ENCODE data around the gene THRB.
"Not testable (repeated sequence)": the region's sequence is repeated elsewhere in the genome, so short reads cannot be mapped to it uniquely, and the experiment has no call there.

THRB gene

DNA sequence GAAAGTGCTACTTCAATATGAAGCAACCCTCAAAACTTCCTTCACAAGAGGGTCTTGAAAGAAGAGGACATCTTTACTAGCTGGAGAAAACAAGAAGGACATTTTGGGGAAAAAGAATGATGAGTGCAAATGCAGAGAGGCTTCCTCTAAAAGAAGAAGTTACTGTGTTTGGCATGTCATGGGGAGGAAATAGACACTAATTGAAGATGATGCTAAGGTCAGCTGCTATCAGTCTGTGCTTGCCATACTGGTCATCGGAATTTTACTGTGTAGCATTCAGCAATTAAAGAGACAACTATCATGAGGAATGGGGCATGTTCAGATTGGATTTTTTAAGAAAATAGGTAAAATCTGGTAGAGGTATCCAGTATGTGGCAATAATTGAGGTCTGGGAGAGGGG lies 60.0 kb downstream of the THRB start:
- H3K27me3 ChIP-seq (ENCODE audit: control insufficient read depth, insufficient read depth, low read length) = no peaks in the 10 kb centered on the region
- H2AFZ ChIP-seq = no peak overlapping the region
- H3K4me1 ChIP-seq = no peaks in the 10 kb centered on the region
- no peaks in the 10 kb centered on the region for H3K9me3 ChIP-seq (ENCODE audit: control insufficient read depth, low read length)
- no peak overlapping the region for H3K9ac ChIP-seq
- H3K4me2 ChIP-seq (ENCODE audit: low read length) = no peak overlapping the region
- no peaks in the 10 kb centered on the region for H3K79me2 ChIP-seq
- H3K36me3 ChIP-seq (ENCODE audit: control insufficient read depth, insufficient read depth, low read length) = no peaks in the 10 kb centered on the region
- TF ChIP-seq CTCF (IDR thresholded peaks at IDR 0.05) = no peak
- H3K27ac ChIP-seq = no peak overlapping the region
- H3K4me3 ChIP-seq (ENCODE audit: low read depth, low read length) = no peak overlapping the region

DNA sequence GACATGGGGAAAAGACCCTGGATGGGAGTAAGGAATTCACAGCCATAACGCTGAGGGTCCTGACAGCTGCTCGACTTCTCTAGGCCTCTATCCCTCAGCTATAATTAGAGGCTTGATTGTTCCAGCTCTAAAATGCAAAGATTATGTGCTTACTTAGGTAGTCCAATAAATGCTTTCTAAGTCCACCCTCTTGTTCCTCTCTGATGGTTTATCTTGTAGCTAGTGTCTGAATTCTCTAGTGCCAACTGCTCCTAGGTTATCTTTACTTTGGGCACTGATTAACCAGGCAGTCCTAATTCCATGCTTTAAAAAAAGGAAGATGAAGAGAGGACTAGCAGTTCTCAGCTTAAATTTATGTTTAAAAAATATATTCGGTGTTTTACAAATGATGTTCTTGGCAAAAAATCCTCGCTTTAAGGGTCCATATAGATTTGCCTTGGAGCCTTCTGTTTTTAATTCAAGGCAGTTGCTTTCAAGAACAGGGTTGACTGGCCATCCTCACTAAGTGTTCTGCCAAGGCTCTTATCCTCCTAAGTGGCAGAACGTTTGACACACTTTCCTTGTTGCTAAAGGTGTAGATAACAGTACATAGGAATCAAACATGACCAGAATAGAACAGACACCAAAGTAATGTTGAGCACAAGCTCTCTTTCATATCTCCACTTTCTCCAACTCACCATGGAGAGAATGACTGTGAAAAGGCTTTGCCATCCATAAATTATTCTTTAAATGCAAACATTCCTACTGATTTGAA lies 60.6 kb downstream of the THRB start:
- Histone ChIP-seq H3K9me3 (ENCODE audit: control insufficient read depth, low read length) (no peaks in the 10 kb centered on the region), H2AFZ (no peak overlapping the region), H3K79me2 (no peaks in the 10 kb centered on the region), H3K27ac (no peak overlapping the region), H3K27me3 (ENCODE audit: control insufficient read depth, insufficient read depth, low read length) (no peaks in the 10 kb centered on the region), H3K4me2 (ENCODE audit: low read length) (no peak overlapping the region), H3K9ac (no peak overlapping the region), H3K4me1 (no peaks in the 10 kb centered on the region), H3K36me3 (ENCODE audit: control insufficient read depth, insufficient read depth, low read length) (no peaks in the 10 kb centered on the region), H3K4me3 (ENCODE audit: low read depth, low read length) (no peak overlapping the region)
- no peak for TF ChIP-seq CTCF (IDR thresholded peaks at IDR 0.05)

GRCh38 chr3:24432989-24433388 lies 61.7 kb downstream of the THRB start:
- H2AFZ ChIP-seq = no peak overlapping the region
- H3K79me2 ChIP-seq = no peaks in the 10 kb centered on the region
- H3K27me3 ChIP-seq (ENCODE audit: control insufficient read depth, insufficient read depth, low read length) = no peaks in the 10 kb centered on the region
- no peak overlapping the region for H3K9ac ChIP-seq
- no peak overlapping the region for H3K27ac ChIP-seq
- H3K9me3 ChIP-seq (ENCODE audit: control insufficient read depth, low read length) = no peaks in the 10 kb centered on the region
- TF ChIP-seq CTCF (IDR thresholded peaks at IDR 0.05) = no peak
- H3K4me1 ChIP-seq = peaks cover 3% of the 10 kb centered on the region
- H3K4me3 ChIP-seq (ENCODE audit: low read depth, low read length) = no peak overlapping the region
- H3K4me2 ChIP-seq (ENCODE audit: low read length) = no peak overlapping the region
- H3K36me3 ChIP-seq (ENCODE audit: control insufficient read depth, insufficient read depth, low read length) = no peaks in the 10 kb centered on the region

DNA sequence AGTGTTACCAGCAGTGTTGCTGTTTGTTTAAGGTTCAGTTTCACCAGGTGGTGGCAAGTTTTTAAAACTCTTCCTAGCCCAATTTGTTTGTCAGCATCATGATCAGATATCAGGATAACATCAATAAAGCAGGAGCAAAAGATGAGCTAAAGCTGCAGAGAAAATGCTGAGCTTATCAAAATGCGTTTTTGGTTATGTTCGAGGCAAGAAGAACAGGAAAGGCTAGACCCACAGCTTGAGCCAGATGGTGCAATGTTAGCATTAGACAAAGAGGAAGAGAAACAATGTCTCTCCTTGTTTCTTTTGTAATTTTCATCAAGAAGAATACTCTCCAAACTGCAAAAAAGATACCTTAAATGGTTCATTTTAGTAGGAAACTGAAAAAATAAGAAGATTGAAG lies 66.2 kb downstream of the THRB start:
- Histone ChIP-seq H3K4me1 (peaks cover 3% of the 10 kb centered on the region), H3K27ac (no peak overlapping the region), H3K27me3 (ENCODE audit: control insufficient read depth, insufficient read depth, low read length) (no peaks in the 10 kb centered on the region), H3K9ac (no peak overlapping the region), H3K4me2 (ENCODE audit: low read length) (no peak overlapping the region), H2AFZ (no peak overlapping the region), H3K36me3 (ENCODE audit: control insufficient read depth, insufficient read depth, low read length) (no peaks in the 10 kb centered on the region), H3K79me2 (no peaks in the 10 kb centered on the region), H3K4me3 (ENCODE audit: low read depth, low read length) (no peak overlapping the region), H3K9me3 (ENCODE audit: control insufficient read depth, low read length) (no peaks in the 10 kb centered on the region)
- TF ChIP-seq CTCF (IDR thresholded peaks at IDR 0.05) = no peak

DNA sequence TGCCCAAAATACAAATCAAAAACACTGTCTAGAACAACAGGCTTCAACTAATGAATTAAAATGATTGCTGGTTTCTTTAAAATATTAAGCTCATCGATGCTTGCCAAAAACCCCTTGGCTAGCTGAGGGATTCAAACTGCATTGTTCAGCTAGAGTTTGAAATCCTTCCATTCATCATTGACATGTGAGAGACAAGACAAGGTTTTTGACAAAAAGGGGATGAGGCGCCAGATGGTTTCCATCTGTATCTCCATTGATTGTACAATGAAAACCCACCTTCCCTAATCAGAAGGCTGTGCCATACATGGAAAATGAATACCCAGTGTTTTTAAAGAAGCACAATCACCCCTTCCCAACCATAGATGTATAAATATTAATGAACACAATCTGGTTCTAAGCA lies 67.8 kb downstream of the THRB start:
- H2AFZ ChIP-seq = no peak overlapping the region
- H3K4me3 ChIP-seq (ENCODE audit: low read depth, low read length) = no peak overlapping the region
- no peak overlapping the region for H3K9ac ChIP-seq
- H3K27ac ChIP-seq = no peak overlapping the region
- no peaks in the 10 kb centered on the region for H3K27me3 ChIP-seq (ENCODE audit: control insufficient read depth, insufficient read depth, low read length)
- no peaks in the 10 kb centered on the region for H3K79me2 ChIP-seq
- H3K4me1 ChIP-seq = peaks cover 3% of the 10 kb centered on the region
- no peak overlapping the region for H3K4me2 ChIP-seq (ENCODE audit: low read length)
- no peaks in the 10 kb centered on the region for H3K36me3 ChIP-seq (ENCODE audit: control insufficient read depth, insufficient read depth, low read length)
- no peak for TF ChIP-seq CTCF (IDR thresholded peaks at IDR 0.05)
- no peaks in the 10 kb centered on the region for H3K9me3 ChIP-seq (ENCODE audit: control insufficient read depth, low read length)

DNA sequence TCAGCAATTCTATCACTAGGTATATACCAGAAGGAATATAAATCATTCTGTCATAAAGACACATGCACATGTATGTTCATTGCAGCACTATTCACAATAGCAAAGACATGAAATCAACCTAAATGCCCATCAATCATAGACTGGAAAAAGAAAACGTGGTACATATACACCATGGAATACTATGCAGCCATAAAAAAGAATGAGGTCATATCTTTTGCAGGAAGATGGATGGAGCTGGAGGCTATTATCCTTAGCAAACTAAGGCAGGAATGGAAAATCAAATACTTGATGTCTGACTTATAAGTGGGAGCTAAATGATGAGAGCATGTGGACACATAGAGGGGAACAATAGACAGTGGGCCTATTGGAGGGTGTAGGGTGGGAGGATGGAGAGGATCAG lies 73.8 kb downstream of the THRB start:
- H3K4me1 ChIP-seq; H3K27ac ChIP-seq; H3K27me3 ChIP-seq (ENCODE audit: control insufficient read depth, insufficient read depth, low read length); H2AFZ ChIP-seq; H3K4me3 ChIP-seq (ENCODE audit: low read depth, low read length); H3K4me2 ChIP-seq (ENCODE audit: low read length); H3K9ac ChIP-seq; H3K79me2 ChIP-seq; H3K36me3 ChIP-seq (ENCODE audit: control insufficient read depth, insufficient read depth, low read length); H3K9me3 ChIP-seq (ENCODE audit: control insufficient read depth, low read length): not testable (repeated sequence)
